Fibroblast of mammary gland (primary cell): ENCODE results near the gene INPP5K.

Source experiments
- DNase-seq: peaks from one replicate; pipeline ENCODE4 v3.0.0-alpha.2; 2010; ENCODE audit warnings: low read depth
- H3K4me3 ChIP-seq: 2 replicates; pipeline ENCODE4 v1.5.1; 2011; ENCODE audit warnings: low read depth, mild to moderate bottlenecking, low read length, moderate library complexity; ENCODE audit not compliant: control insufficient read depth
- TF ChIP-seq, protein P1 (sequence below): conservative IDR thresholded peaks from 2 replicates; pipeline ENCODE4 v1.5.1; 2011; ENCODE audit warnings: low read depth, low read length, inconsistent platforms; ENCODE audit not compliant: control insufficient read depth, insufficient read depth

The INPP5K gene

DNA sequence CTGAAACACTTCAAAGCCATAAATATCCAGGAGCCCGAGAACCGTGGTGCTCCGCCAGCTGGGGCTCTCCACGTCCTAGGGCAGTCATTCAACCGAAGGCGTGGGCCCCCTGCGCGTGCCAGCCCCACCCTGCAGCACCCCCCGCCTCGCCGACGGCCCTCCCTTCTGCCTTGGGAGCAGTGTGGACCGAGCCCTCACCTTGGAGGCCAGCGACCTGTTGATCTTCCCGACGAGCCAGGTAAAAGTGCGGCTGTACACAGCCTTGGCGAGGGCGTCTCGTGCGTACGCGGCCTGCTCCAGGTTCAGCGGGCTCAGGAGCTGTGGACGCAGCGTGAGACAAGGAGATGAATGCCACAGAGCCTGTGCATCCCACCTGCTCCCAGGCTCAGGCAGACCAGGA, 38.0 kb downstream of the INPP5K start:
- DNase-seq, result no peak
- no peak overlapping the region for H3K4me3 ChIP-seq
- TF ChIP-seq, protein P1, sequence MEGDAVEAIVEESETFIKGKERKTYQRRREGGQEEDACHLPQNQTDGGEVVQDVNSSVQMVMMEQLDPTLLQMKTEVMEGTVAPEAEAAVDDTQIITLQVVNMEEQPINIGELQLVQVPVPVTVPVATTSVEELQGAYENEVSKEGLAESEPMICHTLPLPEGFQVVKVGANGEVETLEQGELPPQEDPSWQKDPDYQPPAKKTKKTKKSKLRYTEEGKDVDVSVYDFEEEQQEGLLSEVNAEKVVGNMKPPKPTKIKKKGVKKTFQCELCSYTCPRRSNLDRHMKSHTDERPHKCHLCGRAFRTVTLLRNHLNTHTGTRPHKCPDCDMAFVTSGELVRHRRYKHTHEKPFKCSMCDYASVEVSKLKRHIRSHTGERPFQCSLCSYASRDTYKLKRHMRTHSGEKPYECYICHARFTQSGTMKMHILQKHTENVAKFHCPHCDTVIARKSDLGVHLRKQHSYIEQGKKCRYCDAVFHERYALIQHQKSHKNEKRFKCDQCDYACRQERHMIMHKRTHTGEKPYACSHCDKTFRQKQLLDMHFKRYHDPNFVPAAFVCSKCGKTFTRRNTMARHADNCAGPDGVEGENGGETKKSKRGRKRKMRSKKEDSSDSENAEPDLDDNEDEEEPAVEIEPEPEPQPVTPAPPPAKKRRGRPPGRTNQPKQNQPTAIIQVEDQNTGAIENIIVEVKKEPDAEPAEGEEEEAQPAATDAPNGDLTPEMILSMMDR, result no peak

DNA sequence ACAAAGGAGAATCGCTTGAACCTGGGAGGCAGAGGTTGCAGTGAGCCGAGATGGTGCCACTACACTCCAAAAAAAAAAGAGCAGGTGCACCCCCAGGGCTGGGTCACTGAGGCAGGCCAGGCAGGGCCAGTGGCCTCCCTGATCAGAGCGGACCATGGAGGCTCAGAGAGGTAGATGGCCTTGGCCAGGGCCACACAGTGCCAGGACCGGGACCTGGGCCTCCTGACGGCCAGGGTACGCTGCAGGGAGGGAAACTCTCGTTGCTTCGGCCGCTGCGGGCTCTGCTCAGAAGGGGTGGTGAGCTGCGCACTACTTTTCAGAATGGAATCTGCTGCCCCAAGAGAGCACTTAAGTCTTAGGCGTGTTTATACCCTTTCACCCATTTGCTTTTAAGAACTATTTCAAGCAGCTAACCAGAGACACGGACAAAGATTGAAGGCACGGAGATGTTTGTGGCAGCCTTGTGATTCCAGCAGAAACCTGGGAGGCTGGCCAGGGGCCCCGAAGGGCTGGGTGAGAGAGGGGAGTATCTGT, 41.0 kb downstream of the INPP5K start:
- no peak overlapping the region for H3K4me3 ChIP-seq
- DNase-seq, result no peak
- TF ChIP-seq, protein P1, result no peak

DNA sequence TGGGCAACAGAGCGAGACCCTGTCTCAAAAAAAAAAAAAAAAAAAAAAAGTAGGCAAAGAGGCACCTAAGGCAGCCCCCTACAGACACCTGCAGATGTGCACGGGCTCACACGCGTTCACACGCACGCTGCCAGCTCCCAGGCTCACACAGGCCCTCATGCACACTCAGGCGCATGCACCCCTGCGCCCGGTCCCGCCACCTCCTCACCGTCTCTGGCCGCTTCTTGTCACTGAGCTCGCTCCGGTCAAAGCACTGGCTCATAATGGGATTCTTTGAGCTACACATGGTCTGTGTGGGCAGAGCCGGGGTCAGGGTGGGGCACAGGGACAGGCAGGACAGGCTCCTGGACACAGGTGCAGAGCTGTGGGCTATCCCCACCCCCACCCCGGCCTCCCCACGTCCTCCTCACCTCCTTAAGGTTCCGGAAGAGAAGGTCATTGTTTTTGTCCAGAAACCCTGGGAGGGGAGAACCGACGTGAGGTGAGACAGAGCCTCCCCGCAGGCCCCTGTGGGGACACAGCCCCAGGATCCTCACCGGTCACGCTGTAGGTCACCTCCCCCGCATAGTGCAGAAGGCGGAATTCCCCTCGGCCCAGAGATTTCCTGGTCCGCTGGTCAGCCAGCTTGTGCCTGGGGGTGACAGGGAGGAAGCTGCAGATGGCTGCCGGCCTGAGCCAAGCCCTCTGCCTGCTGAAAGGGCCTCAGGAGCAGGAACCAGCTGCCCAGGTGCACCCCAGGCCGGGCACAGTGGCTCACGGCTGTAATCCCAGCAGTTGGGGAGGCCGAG, 41.8 kb downstream of the INPP5K start:
- TF ChIP-seq, protein P1, result no peak
- DNase-seq, result no peak
- H3K4me3 ChIP-seq, result no peak overlapping the region

DNA sequence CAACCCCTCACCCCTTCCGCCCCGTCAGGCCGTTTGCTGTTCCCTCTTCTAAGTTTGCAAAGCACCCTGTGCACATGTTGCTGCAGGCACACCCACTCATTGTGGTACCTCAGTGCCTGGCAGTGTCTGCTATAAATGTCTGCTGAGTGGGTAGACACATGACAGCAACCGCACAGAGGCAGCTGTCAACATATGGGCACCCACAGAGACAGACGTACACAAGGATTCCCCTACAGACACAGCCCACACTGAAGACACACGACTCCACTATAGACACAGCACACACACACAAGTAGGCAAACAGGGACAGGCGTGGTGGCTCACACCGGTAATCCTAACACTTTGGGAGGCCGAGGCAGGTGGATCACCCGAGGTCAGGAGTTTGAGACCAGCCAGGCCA, 42.6 kb downstream of the INPP5K start:
- DNase-seq, result no peak
- TF ChIP-seq, protein P1, result no peak
- no peak overlapping the region for H3K4me3 ChIP-seq

DNA sequence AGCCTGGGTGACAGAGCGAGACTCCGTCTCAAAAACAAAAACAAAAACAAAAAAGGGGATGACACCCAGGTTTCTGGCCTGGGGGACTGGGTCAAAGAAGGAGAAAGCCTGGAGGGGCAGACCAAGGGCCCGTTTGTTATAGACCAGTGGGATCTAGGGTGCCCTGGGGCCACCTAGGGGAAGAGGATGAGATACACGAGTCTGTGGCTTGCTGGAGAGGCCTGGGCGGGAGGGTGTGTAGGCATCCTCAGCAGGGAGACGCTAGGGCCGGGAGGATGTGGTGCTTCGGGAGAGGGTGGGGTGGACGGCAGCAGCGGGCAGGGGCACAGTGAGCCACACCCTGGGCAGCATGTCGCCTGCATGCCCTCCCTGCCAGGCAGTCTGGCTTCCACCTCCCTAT, 43.2 kb downstream of the INPP5K start:
- no peak for DNase-seq
- TF ChIP-seq, protein P1, result no peak
- H3K4me3 ChIP-seq, result no peak overlapping the region

DNA sequence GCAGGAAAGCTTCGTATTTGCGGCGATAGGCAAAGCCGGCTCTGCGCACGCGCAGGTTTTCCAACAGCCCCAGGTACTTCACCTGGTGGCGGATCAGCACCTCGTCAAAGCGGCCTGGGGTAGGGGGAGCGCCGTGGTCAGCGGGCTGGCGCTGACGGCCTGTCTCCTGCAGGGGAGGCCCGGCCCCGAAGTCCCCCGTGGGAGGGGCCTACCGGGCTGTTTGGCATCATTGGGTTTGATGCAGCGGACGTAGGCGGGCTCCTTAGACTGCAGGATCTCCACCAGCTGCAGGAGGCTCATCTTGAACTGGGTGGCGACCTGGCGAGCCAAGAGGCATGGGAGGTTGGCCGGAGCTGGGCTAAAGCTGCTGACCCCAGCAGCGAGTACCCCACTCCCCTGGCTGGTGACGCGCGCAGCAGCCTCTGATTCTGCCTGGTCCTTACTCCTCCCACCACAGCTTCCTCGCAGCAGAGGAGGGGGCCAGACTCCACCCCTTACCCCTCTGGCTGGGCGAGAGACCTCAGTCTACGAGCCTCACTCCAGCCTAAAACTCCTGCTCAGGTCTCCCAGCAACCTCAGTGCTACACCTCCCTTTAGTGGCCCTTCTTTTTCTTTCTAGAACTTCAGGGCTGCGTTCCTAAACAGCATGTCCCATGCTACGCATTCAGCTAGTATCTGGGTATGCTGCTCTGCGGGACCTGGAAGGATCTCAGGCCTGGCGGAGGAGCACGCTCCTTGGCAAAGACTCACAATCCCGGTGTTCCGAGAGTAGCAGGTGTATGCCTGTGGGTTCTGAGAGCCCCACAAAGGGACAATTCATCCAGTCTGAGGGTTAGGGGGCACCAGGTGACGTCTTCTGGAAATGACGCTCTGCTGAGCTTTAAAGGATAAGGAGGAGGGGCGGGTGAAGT, 44.2 kb downstream of the INPP5K start:
- no peak overlapping the region for H3K4me3 ChIP-seq
- TF ChIP-seq, protein P1, result no peak
- DNase-seq, result no peak
